HG03460 (cell line): ENCODE data around the gene ZNF789.

Experiments used
- ATAC-seq: cut with Tn5 transposase; IDR thresholded peaks from one replicate; pipeline ENCODE4 v1.9.1; 2021; ENCODE audit not compliant: unreplicated experiment

ZNF789 gene

DNA sequence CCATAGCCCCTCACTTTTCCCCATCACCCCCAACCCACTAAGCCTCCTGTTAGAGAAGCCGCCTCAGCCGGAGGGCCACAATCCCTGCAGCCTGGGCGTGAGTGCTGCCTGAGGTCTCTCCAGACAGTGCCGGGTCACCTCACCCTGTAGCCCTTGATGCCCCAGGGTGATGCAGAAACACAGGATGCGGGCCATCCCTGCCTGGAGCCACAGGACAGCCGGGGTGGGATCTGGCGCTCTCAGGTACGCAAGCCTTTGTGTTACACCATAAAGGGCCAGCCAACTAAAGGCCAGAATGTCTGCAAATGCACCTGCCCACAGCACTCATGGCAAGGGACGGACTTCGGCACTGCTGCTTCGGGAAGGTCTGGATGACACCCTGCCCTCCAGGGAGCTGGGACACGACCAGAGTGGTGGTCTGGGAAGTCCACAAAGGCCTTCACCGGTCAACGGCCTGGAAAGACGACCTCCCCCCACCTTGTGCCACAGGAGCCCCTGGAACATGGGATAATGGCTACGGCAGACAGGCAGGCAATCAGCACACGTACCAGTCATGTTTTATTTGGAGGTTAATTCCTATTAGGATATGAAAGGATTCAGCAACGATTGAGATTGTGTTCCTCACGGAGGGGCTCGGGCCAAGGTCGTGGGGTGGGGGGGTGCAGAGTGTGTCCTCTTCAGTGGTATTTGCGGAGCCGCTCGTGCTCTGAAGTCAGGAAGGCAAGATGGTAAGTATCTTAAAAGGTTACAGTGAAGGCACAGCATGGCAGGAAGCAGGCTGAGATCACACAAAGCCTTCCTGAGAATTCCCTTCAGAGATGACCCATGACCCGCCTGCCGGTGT is 14.8 kb upstream of the ZNF789 start:
- ATAC-seq, result no peak

- no peak for ATAC-seq
These were observed 13.6 kb upstream of the ZNF789 start for GRCh38 chr7:99459087-99459486.

GRCh38 chr7:99460651-99461050 is 12.0 kb upstream of the ZNF789 start:
- no peak for ATAC-seq

- no peak for ATAC-seq
These were observed 11.5 kb upstream of the ZNF789 start for GRCh38 chr7:99461221-99461620.

- peak; percentile 6 for ATAC-seq
These were observed 7.3 kb upstream of the ZNF789 start for GRCh38 chr7:99465421-99465768.

- no peak for ATAC-seq
These were observed 4.3 kb upstream of the ZNF789 start for GRCh38 chr7:99468336-99468918.

DNA sequence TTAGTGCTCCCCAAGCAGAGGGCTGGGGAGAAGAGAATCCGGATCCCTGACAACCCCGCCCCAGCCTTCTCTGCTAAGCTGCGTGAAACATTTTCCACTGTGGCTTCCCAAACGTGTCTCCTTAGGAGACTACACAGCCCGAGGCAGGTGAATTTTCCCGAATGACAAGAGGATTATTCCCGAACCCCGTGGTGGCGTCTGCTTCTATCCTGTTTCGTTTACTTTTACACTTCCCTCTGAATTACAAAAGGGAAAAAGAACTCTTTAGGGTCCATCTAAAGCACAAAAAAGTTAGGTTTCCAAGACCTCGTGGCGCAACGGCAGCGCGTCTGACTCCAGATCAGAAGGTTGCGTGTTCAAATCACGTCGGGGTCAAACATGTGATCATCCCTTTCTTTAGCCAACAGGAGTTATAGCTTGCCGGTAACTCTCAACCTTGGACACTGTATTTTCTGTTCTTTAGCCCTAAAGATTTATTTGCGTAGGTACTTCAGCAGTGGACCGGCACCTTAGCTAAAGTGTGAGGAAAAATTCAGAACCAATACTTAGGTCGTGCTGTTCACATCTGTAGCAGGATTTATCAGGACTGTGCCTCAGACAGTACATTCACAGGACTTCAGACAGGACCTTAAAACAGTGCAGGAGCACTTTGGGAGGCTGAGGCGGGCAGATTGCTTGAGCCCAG is 3.2 kb upstream of the ZNF789 start:
- ATAC-seq, result no peak

DNA sequence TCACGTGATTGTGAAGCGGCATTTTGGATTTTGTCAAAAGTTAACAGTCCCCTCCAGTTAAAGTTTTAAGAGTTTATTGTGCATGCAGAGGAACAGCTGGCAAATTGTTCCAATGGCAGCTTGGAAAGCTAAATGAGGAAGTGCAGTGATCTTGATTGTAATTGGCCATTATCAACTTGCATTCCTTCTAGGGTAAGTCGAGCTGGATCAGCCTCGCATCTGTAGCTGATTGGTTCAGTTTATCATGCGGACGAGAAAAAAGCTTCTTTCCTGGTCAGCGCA is 566 bp downstream of the ZNF789 start:
- ATAC-seq, result no peak

GRCh38 chr7:99476107-99476506 is 3.4 kb downstream of the ZNF789 start:
- ATAC-seq, result no peak

DNA sequence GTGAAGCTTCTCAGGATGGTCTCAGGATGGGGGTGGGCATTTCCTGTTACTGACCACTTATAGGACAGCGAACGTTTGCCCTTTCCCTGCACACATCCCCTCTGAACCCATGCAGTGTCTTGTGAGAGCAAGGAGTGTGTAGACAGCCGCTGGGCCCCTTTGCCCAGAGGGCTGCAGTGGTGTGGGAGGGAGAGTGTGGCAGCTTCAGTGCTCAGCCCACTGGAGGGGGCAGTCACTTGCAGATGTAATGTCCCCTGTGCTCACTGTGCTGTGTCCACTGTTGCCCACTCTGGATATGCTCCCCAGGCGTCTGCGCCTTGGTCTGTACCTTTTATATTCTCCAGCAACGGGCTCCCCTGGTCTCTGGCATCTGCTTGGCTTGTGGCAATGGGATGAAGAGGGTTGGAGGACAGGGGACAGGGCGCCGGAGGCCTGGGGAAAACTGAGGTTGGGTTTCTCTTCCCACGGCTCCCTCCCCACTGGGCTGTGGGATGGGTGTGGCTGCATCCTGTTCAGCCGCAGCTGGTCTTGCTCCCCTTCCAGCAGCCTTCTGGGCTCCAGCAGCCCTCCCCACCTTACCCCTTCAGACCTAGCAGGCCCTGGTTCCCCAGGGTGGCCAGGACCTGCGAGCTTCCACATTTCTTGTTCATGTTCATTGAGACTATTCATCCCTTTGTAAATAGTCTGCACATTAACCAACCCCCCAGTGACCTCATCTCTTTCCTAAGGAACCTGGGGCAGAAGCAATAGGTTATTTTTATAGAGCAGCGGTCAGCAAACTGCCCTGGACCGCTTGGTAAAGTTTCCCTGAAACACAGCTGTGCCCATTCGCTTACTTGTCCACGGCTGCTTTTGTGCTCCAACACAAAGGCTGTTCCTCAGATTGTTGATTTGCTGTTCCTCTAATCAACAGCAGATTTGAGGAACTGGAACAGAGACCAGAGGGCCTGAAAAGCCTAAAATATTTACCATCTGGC is 6.1 kb downstream of the ZNF789 start:
- no peak for ATAC-seq

- ATAC-seq, result no peak
These were observed 12.4 kb downstream of the ZNF789 start for GRCh38 chr7:99485094-99485493.

DNA sequence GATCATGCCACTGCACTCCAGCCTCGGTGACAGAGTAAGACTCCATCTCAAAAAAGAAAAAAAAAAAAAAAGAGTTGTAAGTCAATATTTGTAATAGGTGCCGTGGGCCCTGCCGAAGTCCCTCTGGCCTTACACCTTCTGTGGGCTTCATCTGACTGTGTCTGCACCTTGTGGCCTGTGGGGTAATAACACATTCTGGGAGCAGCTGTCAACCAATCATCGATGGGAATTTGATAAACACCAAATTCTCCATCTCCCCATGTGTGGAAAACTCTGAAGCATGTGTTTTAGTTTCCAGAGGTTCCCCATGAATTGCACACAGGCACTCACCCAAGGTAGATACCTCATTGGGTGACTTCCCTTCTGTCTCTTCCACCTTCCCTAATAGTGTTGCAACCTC is 16.5 kb downstream of the ZNF789 start:
- ATAC-seq, result no peak

- no peak for ATAC-seq
These were observed 18.2 kb downstream of the ZNF789 start for GRCh38 chr7:99490878-99491277.

GRCh38 chr7:99493823-99494222 is 21.1 kb downstream of the ZNF789 start:
- ATAC-seq, result no peak

DNA sequence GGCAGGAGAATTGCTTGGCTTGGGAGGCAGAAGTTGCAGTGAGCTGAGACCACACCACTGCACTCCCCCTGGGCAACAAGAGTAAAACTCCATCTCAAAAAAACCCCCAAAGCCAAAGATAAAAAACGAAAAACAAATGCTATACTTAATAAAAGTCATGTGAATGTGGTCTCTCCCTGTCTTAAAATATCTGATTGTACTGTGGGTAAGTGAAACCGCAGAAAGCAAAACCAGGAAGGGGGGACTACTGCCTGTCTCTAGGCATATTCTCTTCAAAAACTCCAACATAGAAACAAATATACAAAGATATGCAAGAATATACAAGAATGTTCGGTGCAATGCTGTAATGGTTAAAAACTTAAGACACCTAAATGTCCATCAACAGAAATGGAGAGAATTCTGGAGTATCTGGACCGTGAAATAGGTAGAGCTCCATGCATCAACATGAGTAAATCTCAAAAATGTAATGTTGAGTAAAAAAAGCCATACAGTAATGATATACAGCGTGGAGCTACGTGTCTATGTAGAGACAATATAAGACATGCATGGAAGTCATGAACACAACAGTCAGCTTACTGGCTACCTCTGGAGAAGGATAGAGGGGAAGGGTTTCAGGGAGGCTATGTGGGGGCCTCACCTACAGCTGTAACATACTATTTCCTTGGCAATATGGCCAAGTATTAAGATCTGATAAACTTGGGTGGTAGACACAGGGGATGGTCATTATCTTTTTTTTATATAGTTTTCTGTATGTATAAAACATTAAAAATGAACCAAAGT is 25.3 kb downstream of the ZNF789 start:
- no peak for ATAC-seq

DNA sequence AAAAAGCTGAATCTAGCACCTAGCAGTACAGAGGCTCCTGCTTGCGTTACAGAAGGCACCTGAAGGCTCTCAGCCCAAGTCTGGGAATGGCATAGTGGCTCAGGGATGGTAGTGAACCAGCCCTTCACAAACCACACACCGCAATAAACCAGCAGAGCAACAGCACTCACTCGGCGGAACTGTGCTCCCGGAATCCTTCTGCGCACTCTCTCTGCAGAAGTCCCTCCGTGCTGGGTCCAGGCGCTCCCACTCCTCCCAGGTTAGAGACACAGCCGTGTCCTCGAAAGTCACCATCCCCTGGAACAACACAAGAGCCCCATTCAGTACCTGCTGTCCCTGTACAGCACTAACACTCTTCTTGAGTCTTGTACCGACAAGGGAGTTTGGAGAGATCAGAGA is 25.9 kb downstream of the ZNF789 start:
- ATAC-seq, result no peak

DNA sequence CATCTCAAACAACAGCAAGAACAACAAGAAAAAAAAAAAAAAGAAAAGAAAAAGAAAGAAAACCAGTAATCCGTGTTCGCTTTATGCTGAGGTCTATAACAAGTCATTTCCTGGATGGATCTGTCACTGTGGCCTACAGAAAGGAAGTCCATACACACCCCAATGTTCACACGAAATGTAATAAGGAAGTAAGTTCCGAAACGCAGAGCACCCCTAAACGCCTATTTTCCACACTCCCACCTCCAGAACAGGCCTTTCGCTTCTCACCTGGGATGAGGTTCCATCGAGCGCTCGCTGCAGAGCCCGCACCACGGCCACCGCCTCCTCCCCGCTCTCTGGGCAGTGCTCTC is 26.7 kb downstream of the ZNF789 start:
- no peak for ATAC-seq

DNA sequence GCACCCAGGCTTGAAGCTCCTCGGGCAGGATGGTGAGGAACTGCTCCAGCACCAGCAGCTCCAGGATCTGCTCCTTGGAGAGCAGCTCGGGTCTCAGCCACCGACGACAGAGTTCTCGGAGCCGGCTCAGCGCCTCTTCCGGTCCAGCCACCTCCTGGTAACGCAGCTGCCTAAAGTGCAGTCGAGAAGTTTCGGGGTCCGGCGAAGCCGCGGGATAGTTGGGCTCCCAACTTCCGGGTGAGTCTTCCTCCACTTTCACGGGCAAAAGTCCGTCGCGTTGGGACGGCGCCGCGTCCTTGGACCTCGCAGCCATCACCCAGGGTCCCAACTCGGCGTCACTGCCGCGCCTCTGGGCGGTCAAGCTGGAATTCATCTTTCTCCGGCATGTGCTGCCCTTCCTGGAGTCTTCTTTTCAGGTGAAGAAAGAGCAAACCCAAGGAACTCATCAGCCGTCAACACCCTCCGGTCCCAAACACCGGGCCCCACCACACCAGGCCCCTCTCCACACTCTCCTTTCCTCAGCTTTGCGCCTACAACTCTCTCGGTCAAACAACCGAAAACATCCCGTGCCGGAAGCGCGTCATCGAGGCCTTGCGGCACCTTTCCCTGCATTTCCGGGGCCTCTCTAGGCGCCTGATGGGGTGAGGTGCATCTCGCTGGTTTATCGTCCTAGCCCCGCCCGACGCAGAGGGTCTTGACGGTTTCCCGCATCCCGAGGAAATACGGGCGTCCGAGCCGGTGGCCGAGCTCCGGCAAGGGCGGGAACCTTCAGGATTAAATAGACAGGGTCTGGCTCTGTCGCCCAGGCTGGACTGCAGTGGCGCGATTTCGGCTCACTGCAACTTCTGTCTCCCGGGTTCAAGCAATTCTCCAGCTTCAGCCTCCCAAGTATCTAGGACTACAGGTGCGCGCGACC is 27.3 kb downstream of the ZNF789 start, which contains the start of gene ZNF394:
ZNF394 (minus strand) TSS at position 561 of the 916 bp plus-strand sequence; CDS start at position 373, 188 bp downstream.
- ATAC-seq, result peak; percentile 41

GRCh38 chr7:99500637-99501009 is 27.9 kb downstream of the ZNF789 start:
- no peak for ATAC-seq
